IMR-90 (cell line): ENCODE data around the gene ZDHHC7. TPM values are rescaled to one million over a fixed set of nuclear protein-coding genes. Genes with fewer than 3 reads are reported as not detected.

Source experiments
- ATAC-seq: fragments of 200-7000 bp; cut with Tn5 transposase; 2 replicates; pipeline ENCODE4 v1.9.1; 2020; ENCODE audit warnings: low read depth, mild to moderate bottlenecking, moderate library complexity
- BruUV-seq: library from RNA; stranded (reverse); fragments of 400-500 nt; replicated peaks from 2 replicates; lab custom pipeline; 2021; lab: Mats Ljungman, UMichigan
- CTCF ChIA-PET: fragments of 300-600 bp; formaldehyde crosslinking; extraction: SDS; loops from one replicate; lab custom pipeline; 2021; ENCODE audit warnings: antibody characterized with exemption; lab: Yijun Ruan, JAX
- POLR2A ChIA-PET: fragments of 300-600 bp; sonication (Branson Sonifier 250); formaldehyde crosslinking; loops from one replicate; lab custom pipeline; 2022; ENCODE audit warnings: antibody characterized with exemption; ENCODE audit not compliant: unreplicated experiment; lab: Charles Lee
- DNase-seq: peaks from one replicate; pipeline ENCODE4 v3.0.0; 2013
- H2AFZ ChIP-seq: replicated peaks from 2 replicates; pipeline ENCODE3; 2013; ENCODE audit warnings: low read length, mild to moderate bottlenecking; ENCODE audit not compliant: poor library complexity
- H2AK5ac ChIP-seq: 2 replicates; pipeline ENCODE4 v1.6.1; 2013; ENCODE audit warnings: low read depth, low read length, inconsistent platforms
- H2AK9ac ChIP-seq: replicated peaks from 2 replicates; pipeline ENCODE3; 2013; ENCODE audit warnings: mild to moderate bottlenecking, low read depth, low read length, moderate library complexity; ENCODE audit not compliant: poor library complexity
- H2BK120ac ChIP-seq: 2 replicates; pipeline ENCODE4 v1.6.1; 2013; ENCODE audit warnings: low read depth, low read length, inconsistent platforms
- H2BK15ac ChIP-seq: 3 replicates; pipeline ENCODE4 v1.6.1; 2013; ENCODE audit warnings: low read depth, low read length, inconsistent platforms
- H2BK20ac ChIP-seq: 2 replicates; pipeline ENCODE4 v1.6.1; 2013; ENCODE audit warnings: low read depth, mild to moderate bottlenecking, inconsistent platforms, low read length, moderate library complexity
- H2BK5ac ChIP-seq: 2 replicates; pipeline ENCODE4 v1.6.1; 2013; ENCODE audit warnings: mild to moderate bottlenecking, low read depth, low read length, inconsistent platforms; ENCODE audit not compliant: poor library complexity, severe bottlenecking
- H3K14ac ChIP-seq: replicated peaks from 2 replicates; pipeline ENCODE4 v1.6.1; 2013; ENCODE audit warnings: low read depth, low read length, inconsistent platforms
- H3K18ac ChIP-seq: 2 replicates; pipeline ENCODE4 v1.6.1; 2013; ENCODE audit warnings: low read depth, low read length, control low read depth
- H3K23ac ChIP-seq: 2 replicates; pipeline ENCODE4 v1.6.1; 2013; ENCODE audit warnings: low read depth, low read length, inconsistent platforms
- H3K27ac ChIP-seq: 2 replicates; pipeline ENCODE4 v1.5.1; 2013; ENCODE audit warnings: mild to moderate bottlenecking, control low read depth, low read length; ENCODE audit not compliant: insufficient read depth
- H3K27me3 ChIP-seq: 2 replicates; pipeline ENCODE4 v1.6.1; 2013; ENCODE audit warnings: low read length; ENCODE audit not compliant: control insufficient read depth, insufficient read depth
- H3K36me3 ChIP-seq: 2 replicates; pipeline ENCODE4 v1.6.1; 2013; ENCODE audit warnings: low read length, mixed read lengths; ENCODE audit not compliant: control insufficient read depth, insufficient read depth
- H3K4ac ChIP-seq: 2 replicates; pipeline ENCODE4 v1.6.1; 2013; ENCODE audit warnings: low read depth, low read length, inconsistent platforms
- H3K4me1 ChIP-seq: 2 replicates; pipeline ENCODE4 v1.6.1; 2013; ENCODE audit warnings: low read length, mixed read lengths; ENCODE audit not compliant: control insufficient read depth, insufficient read depth
- H3K4me2 ChIP-seq: 2 replicates; pipeline ENCODE4 v1.6.1; 2013; ENCODE audit warnings: low read depth, mild to moderate bottlenecking, control low read depth, low read length, moderate library complexity
- H3K4me3 ChIP-seq: 2 replicates; pipeline ENCODE4 v1.5.1; 2013; ENCODE audit warnings: low read depth, mild to moderate bottlenecking, control low read depth, low read length, moderate library complexity; ENCODE audit not compliant: insufficient read depth
- H3K56ac ChIP-seq: 2 replicates; pipeline ENCODE4 v1.6.1; 2013; ENCODE audit warnings: low read length, inconsistent platforms; ENCODE audit not compliant: insufficient read depth; ENCODE audit errors: extremely low read depth
- H3K79me1 ChIP-seq, 2 experiments: 2 replicates each; pipeline ENCODE4 v1.6.1; 2013; ENCODE audit warnings: low read length in 2 of 2, inconsistent platforms in 1 of 2, low read depth in 1 of 2
- H3K9ac ChIP-seq: 2 replicates; pipeline ENCODE4 v1.6.1; 2013; ENCODE audit warnings: low read depth, low read length, control low read depth
- H3K9me1 ChIP-seq: 2 replicates; pipeline ENCODE4 v1.6.1; 2013; ENCODE audit warnings: low read length, inconsistent platforms; ENCODE audit not compliant: insufficient read depth
- H3K9me3 ChIP-seq: 2 replicates; pipeline ENCODE4 v1.6.1; 2013; ENCODE audit warnings: low read length; ENCODE audit not compliant: control insufficient read depth, insufficient read depth
- H4K20me1 ChIP-seq: 2 replicates; pipeline ENCODE4 v1.6.1; 2013; ENCODE audit warnings: low read length, inconsistent platforms; ENCODE audit not compliant: insufficient read depth
- H4K5ac ChIP-seq: 2 replicates; pipeline ENCODE4 v1.6.1; 2013; ENCODE audit warnings: mild to moderate bottlenecking, low read depth, low read length, control low read depth
- H4K8ac ChIP-seq, 2 experiments: 2 replicates each; pipeline ENCODE4 v1.6.1; 2013; ENCODE audit warnings: low read depth in 2 of 2, low read length in 2 of 2, control low read depth in 1 of 2, inconsistent platforms in 1 of 2
- H4K91ac ChIP-seq: 2 replicates; pipeline ENCODE4 v1.6.1; 2013; ENCODE audit warnings: low read depth, low read length, inconsistent platforms; ENCODE audit not compliant: insufficient read depth
- BHLHE40 ChIP-seq: fragments of 150-350 bp; IDR thresholded peaks from 2 replicates; pipeline ENCODE4 v1.6.1; 2016; ENCODE audit warnings: mild to moderate bottlenecking, low read depth, low read length
- CEBPB ChIP-seq: IDR thresholded peaks from 2 replicates; pipeline ENCODE4 v1.6.1; 2012; ENCODE audit warnings: low read depth, low read length, improper control_type of control experiment
- CHD1 ChIP-seq: IDR thresholded peaks from 2 replicates; pipeline ENCODE4 v1.6.1; 2012; ENCODE audit warnings: low read depth, low read length, improper control_type of control experiment
- FOS ChIP-seq: fragments of 150-350 bp; IDR thresholded peaks from 2 replicates; pipeline ENCODE4 v1.6.1; 2016; ENCODE audit warnings: low read depth, low read length
- MAFK ChIP-seq: IDR thresholded peaks from 2 replicates; pipeline ENCODE4 v1.6.1; 2012; ENCODE audit warnings: low read depth, low read length, improper control_type of control experiment
- MAZ ChIP-seq: IDR thresholded peaks from 2 replicates; pipeline ENCODE4 v1.6.1; 2012; ENCODE audit warnings: low read depth, mild to moderate bottlenecking, low read length, improper control_type of control experiment, moderate library complexity, borderline replicate concordance
- MXI1 ChIP-seq: IDR thresholded peaks from 2 replicates; pipeline ENCODE4 v1.6.1; 2012; ENCODE audit warnings: low read depth, mild to moderate bottlenecking, low read length, moderate library complexity, borderline replicate concordance
- NFE2L2 ChIP-seq: fragments of 150-350 bp; IDR thresholded peaks from 2 replicates; pipeline ENCODE4 v1.6.1; 2016; ENCODE audit warnings: low read depth, mild to moderate bottlenecking, low read length
- POLR2A ChIP-seq: IDR thresholded peaks from 2 replicates; pipeline ENCODE4 v1.6.1; 2012; ENCODE audit warnings: mild to moderate bottlenecking, low read depth, low read length
- RAD21 ChIP-seq: IDR thresholded peaks from 2 replicates; pipeline ENCODE4 v1.6.1; 2012; ENCODE audit warnings: low read length, improper control_type of control experiment
- RCOR1 ChIP-seq: IDR thresholded peaks from 2 replicates; pipeline ENCODE4 v1.6.1; 2012; ENCODE audit warnings: mild to moderate bottlenecking, low read length, improper control_type of control experiment; ENCODE audit not compliant: insufficient replicate concordance
- RFX5 ChIP-seq: IDR thresholded peaks from 2 replicates; pipeline ENCODE4 v1.8.0; 2012; ENCODE audit warnings: low read depth, mild to moderate bottlenecking, low read length, moderate library complexity
- SMC3 ChIP-seq: fragments of 150-350 bp; IDR thresholded peaks from 2 replicates; pipeline ENCODE4 v1.6.1; 2016; ENCODE audit warnings: low read depth, mild to moderate bottlenecking, antibody characterized with exemption, low read length, moderate library complexity
- WGBS, 2 experiments: methylation state at CpG; one replicate each; pipeline versions ENCODE4 v1.1.5 to v1.1.7; 2013; ENCODE audit warnings: missing lambda C conversion rate in 2 of 2; ENCODE audit not compliant: insufficient read length in 1 of 2; ENCODE audit errors: extremely low coverage in 2 of 2; 5-methylcytosine and 5-hydroxymethylcytosine counted together
- dilution Hi-C: fragments of 300-500 bp; cut with HindIII; formaldehyde crosslinking; loops from one replicate; pipeline ENCODE4 v1.14.3; 2018; ENCODE audit warnings: low sequenced_read_pairs; ENCODE audit not compliant: unreplicated experiment
- in situ Hi-C: fragments of 300-500 bp; cut with MboI; formaldehyde crosslinking; loops from 3 replicates; pipeline ENCODE4 v1.14.3; 2019; ENCODE audit warnings: low sequenced_read_pairs, inconsistent platforms, mixed read lengths
- intact Hi-C: fragments of 100-400 bp; cut with micrococcal nuclease; formaldehyde crosslinking; loops from 2 replicates; pipeline ENCODE4 v1.10.0; 2022
- polyA plus RNA-seq, 3 experiments: library from polyadenylated mRNA; depleted of rRNA; stranded (reverse); fragments of >200 nt; gene quantifications; 2 replicates each; pipeline ENCODE4 v1.2.3, GENCODE V29; 2012; ENCODE audit warnings: low replicate concordance in 1 of 3
- total RNA-seq: library from RNA; depleted of rRNA; stranded (reverse); fragments of >200 nt; gene quantifications from 2 replicates; pipeline ENCODE4 v1.2.3, GENCODE V29; 2012
- TF ChIP-seq, protein P1 (sequence below): fragments of 150-350 bp; IDR thresholded peaks from 2 replicates; pipeline ENCODE4 v1.6.1; 2016; ENCODE audit warnings: low read depth, mild to moderate bottlenecking, low read length, moderate library complexity, borderline replicate concordance
- TF ChIP-seq, protein P2 (sequence below): conservative IDR thresholded peaks from 2 replicates; pipeline ENCODE4 v1.5.1; 2012; ENCODE audit warnings: mild to moderate bottlenecking, low read depth, low read length, improper control_type of control experiment
- TF ChIP-seq, protein P3 (sequence below): fragments of 150-350 bp; IDR thresholded peaks from 2 replicates; pipeline ENCODE4 v1.6.1; 2017; ENCODE audit warnings: mild to moderate bottlenecking, antibody characterized with exemption, low read length, low read depth

Gene ZDHHC7
- total and polyA plus RNA-seq, 2 of the 4 experiments (the other 2 are of a cell fraction) = 80.1 to 97.1 TPM

DNA sequence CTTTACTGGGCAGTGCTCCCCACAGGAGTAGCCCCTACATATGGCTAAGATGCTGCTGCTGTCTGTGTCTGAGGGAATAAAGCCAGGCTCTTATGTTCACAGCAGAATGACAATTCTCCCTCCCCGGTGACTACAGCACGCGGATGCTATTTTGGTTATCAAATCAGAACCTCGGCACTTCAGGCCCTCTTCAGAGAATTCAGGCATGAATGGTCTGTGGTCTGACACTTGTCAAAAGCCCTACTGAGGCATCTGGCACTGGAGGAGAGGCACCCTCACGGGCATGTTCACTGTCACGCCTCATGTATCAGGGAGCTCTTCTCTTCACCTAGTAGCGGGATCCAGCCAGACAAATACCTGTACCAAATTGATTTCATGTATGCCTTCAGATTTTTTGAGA lies 46.6 kb upstream of the ZDHHC7 start:
- POLR2A ChIA-PET = no interaction called here
- dilution Hi-C loops = no loop called here
- 100% methylated on average over 3 of the region's 7 CpGs; no CpG with 5 or more reads in 1 of the 2 experiments for WGBS, 2 experiments

More for the DNA sequence above, 46.6 kb upstream of the ZDHHC7 start:
- Histone ChIP-seq H3K79me1 (peaks cover 9 to 25% of the 10 kb centered on the region in 2 experiments; a peak in 3 of 4 replicates), H4K8ac (no peak overlapping the region), H3K27ac (no peak overlapping the region), H2AK5ac (no peak overlapping the region), H4K20me1 (peaks cover 21% of the 10 kb centered on the region), H3K4me3 (no peak overlapping the region), H3K9me1 (peaks cover 7% of the 10 kb centered on the region), H4K91ac (no peak overlapping the region), H2AFZ (no peak overlapping the region), H3K36me3 (no peaks in the 10 kb centered on the region), H2BK20ac (no peak overlapping the region), H3K9me3 (no peaks in the 10 kb centered on the region), H3K4me1 (peaks cover 8% of the 10 kb centered on the region), H2BK120ac (no peak overlapping the region), H4K5ac (no peak overlapping the region), H3K4me2 (no peak overlapping the region), H2AK9ac (no peak overlapping the region), H3K9ac (no peak overlapping the region), H3K56ac (no peak overlapping the region), H3K14ac (no peak overlapping the region), H3K23ac (no peak overlapping the region), H3K27me3 (no peaks in the 10 kb centered on the region), H2BK5ac (no peak overlapping the region), H2BK15ac (no peak overlapping the region), H3K4ac (no peak overlapping the region), H3K18ac (no peak overlapping the region)
- CTCF ChIA-PET = no interaction called here
- intact Hi-C loops (no loop called here), in situ Hi-C loops (no loop called here)
- DNase-seq = no peak
- BruUV-seq = no TSS peak
- no peak for ATAC-seq
- TF ChIP-seq CHD1 (no peak), RCOR1 (no peak), NFE2L2 (no peak), CEBPB (no peak), RFX5 (no peak), FOS (no peak), MAFK (no peak), RAD21 (no peak), POLR2A (no peak), BHLHE40 (no peak), MAZ (no peak), SMC3 (no peak), MXI1 (no peak)
- TF ChIP-seq, protein P1, sequence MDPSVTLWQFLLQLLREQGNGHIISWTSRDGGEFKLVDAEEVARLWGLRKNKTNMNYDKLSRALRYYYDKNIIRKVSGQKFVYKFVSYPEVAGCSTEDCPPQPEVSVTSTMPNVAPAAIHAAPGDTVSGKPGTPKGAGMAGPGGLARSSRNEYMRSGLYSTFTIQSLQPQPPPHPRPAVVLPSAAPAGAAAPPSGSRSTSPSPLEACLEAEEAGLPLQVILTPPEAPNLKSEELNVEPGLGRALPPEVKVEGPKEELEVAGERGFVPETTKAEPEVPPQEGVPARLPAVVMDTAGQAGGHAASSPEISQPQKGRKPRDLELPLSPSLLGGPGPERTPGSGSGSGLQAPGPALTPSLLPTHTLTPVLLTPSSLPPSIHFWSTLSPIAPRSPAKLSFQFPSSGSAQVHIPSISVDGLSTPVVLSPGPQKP = no peak
- TF ChIP-seq, protein P2, sequence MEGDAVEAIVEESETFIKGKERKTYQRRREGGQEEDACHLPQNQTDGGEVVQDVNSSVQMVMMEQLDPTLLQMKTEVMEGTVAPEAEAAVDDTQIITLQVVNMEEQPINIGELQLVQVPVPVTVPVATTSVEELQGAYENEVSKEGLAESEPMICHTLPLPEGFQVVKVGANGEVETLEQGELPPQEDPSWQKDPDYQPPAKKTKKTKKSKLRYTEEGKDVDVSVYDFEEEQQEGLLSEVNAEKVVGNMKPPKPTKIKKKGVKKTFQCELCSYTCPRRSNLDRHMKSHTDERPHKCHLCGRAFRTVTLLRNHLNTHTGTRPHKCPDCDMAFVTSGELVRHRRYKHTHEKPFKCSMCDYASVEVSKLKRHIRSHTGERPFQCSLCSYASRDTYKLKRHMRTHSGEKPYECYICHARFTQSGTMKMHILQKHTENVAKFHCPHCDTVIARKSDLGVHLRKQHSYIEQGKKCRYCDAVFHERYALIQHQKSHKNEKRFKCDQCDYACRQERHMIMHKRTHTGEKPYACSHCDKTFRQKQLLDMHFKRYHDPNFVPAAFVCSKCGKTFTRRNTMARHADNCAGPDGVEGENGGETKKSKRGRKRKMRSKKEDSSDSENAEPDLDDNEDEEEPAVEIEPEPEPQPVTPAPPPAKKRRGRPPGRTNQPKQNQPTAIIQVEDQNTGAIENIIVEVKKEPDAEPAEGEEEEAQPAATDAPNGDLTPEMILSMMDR = no peak
- TF ChIP-seq, protein P3, sequence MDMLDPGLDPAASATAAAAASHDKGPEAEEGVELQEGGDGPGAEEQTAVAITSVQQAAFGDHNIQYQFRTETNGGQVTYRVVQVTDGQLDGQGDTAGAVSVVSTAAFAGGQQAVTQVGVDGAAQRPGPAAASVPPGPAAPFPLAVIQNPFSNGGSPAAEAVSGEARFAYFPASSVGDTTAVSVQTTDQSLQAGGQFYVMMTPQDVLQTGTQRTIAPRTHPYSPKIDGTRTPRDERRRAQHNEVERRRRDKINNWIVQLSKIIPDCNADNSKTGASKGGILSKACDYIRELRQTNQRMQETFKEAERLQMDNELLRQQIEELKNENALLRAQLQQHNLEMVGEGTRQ = no peak
